GM18868 (cell line): Measurements from ENCODE around the gene PTGES.
"Not testable (repeated sequence)": the region's sequence is repeated elsewhere in the genome, so short reads cannot be mapped to it uniquely, and the experiment has no call there.

Source experiments
- ATAC-seq: cut with Tn5 transposase; IDR thresholded peaks from one replicate; pipeline ENCODE4 v1.9.1; 2021; ENCODE audit warnings: mild to moderate bottlenecking, moderate library complexity; ENCODE audit not compliant: unreplicated experiment

PTGES gene

DNA sequence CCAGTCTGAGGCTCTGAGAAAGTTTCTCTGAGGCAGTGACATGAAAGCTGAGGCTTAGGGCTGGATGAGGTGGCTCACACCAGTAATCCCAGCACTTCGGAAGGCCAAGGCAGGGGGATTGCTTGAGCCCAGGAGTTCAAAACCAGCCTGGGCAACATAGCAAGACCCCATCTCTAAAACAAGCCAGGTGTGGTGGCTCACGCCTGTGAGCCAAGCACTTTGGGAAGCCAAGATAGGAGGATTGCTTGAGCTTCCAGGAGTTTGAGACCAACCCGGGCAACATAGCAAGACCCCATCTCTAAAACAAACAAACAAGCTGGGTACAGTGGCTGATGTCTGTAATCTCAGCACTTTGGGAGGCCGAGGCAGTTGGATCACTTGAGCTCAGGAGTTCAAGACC lies 3.8 kb downstream of the PTGES start:
- ATAC-seq: not testable (repeated sequence)

DNA sequence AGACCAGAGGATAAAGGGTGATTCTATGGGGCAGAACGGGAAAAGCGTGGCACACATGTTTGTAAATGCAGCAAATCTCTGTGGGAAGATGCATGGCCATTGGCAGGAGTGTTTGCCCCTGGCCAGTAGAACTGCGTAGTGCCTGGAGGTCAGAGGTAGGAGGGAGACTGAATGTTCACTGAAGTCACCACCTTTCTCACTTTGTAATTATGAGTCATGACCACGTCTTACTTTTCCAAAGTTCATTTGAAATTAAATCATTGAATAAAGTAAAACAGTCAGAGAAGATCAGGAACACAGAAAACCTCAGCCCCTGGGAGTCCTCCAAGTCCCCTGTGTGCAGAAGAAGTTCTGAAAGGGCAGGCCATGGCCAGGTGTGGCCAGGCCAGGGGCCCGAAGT lies 4.6 kb downstream of the PTGES start:
- no peak for ATAC-seq

DNA sequence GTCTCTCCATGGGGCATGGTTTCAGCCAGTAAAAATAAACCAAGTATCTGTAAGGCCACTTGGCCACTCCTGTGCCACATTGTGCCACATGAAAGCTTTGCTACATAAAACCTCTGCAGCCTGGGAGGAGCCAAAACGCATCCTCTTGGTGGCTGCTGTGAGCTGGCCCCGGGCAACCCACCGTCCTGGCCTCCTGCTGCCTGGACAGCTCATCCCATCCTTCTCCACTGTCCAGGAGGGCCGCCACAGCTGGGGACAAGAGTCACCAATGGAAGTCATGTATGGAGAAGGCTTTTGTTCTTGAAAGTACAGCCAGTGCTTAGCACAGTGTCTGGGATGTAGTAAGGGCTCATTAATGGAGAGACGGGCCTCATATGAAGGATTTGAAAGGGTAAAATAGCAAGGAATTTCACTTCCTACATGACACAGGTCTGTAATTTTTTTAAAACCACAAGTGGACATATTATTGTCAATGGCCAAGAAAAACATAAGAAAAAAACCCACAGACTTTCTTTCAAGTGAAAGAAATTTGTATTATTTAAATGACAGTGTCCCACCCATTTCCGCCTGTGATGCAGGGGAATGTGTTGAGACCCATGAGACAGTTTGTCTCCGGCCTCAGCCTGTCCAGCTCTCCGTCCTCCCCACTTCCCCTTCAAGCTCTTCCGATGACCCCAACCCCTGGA lies 6.6 kb downstream of the PTGES start:
- no peak for ATAC-seq

DNA sequence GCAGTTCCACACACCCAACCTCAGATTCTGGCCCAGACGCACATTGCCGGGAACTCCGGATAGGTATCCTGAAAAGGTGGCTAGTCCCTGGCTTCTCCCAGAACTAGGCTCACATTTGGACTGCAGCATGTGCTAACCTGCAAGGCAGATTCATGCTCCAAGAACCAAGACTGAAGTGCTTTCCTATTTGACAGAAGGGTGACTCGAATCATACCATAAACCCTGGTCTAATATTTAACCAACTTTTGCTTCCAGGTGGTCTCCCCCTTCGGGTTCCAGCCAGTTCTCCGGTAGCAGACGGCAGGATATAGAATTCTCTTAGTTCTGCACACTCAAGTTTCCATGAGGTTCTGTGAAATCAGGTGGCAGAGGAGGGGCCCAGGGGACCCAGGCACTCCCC lies 7.6 kb downstream of the PTGES start:
- ATAC-seq: no peak

DNA sequence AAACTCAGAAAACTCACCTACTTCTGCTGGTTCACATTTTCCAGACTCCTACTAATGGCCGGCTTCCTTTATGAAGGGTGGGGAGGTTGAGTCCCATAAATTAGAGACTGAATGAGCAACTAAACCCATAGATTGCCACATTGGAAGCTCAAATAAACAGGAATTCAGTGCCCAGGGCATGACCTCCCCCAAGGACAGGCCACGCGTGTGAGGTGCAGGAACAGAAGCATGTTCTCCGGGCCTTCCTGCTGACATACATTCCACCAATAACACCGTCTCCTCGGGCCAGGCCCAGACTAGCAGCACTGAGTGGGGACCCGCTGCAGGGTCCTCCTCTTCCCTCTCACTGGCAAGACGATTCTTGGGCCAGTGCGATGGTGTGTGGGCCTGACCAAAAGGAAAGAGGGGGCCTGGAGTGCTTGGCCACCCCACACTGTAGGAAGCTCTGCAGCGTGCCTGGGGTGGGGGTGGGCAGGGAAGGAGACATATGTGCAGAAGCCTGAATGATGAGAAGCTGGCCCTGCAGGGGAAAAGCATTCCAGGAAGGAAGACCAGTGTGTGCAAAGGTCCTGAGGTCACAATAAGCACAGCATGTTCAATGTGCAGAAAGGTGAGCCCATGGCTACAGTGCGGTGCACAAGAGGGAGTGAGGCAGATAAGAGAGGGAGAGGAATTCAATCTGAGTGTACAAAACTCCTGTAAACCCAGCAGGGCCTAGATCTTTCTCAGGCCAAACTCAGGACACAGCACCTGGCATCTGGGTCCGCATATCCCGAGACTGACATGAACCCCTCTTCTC lies 12.0 kb downstream of the PTGES start:
- no peak for ATAC-seq

DNA sequence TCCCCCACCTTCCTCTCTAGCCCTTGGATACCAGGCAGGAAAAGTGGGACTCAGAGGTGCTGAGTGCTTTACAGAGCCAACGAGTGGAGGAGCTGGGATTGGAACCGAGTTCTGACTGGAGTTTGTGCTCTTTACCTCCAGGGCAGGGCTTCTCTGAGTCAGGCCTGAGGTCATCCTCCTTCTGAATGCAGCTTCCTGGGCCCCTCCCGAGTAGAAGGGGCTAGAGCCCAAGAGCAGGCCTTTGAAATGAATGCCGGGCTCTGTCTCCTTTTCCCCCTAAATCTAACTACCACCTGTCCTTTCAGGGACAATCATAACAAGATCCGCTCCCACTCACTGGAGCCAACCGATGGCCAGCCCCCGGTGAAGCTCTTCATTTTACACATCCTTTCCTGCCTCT lies 12.7 kb downstream of the PTGES start:
- no peak for ATAC-seq

DNA sequence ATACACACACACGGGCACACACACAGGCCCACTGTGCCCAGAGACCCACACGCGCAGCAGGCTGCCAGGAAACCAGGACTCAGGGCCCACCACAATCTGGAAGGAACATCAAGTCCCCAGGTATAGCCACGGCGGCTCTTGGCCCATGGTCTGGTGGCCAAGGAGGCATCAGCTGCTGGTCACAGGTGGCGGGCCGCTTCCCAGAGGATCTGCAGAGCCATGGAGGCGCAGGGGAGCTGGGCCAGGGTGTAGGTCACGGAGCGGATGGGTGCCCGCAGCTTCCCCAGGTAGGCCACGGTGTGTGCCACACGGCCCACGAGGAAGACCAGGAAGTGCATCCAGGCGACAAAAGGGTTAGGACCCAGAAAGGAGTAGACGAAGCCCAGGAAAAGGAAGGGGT lies 13.4 kb downstream of the PTGES start:
- ATAC-seq: no peak

DNA sequence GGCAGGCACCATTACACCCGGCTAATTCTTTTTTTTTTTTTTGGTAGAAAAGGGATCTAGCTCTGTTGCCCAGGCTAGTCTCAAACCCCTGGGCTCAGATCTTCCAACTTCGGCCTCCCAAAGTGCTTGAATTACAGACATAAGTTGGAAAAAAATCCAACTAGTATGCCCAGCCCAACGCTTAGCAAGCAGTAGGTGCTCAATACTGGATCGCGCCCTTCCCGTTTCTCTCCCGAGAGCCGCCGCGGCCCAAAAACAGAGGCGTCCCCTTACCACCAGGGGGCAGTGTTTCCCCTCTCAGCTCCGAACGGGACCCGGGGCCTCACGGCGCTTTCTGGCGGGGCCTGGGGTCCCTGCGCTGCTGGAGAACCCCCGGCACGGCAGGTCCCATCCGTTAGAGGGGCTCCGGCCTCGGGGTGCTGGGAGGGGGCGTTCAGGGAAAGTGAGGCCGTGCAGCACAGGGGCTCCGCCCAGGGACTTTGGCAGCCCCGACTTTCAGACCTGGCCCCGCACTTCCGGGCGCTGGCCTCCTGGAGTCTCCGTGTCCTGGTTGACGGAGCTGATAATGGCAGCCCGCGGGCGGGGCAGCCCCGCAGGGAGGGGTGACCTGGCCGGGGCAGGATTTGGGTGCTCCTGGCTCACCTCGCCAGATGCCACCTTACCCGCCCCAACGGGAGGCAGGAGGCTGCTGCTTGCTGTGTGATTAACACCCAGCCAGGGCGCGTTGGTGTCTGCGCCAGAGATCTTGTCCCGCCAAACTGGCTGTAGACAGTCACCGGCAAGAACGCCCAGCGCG lies 15.2 kb downstream of the PTGES start:
- peak; percentile 52 for ATAC-seq

DNA sequence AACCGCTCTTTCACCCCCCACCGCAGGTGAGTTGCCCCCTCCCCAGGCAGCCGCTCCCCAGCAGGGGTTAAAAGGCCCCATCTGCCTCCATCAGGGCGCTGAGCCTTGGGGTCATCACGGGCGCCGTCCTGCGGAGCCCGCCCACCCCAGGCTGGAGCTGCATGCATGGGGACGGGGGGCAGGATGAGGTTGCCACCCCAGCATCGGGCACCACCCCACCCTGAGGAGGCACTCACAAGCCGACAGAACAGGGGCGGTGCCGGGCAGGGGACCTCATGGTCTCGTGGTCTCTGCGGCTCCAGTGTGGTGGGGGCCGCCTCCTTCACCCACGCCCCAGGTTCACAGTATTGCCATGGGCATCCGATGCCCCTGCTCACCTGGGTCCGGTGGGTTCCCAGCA lies 16.5 kb downstream of the PTGES start:
- no peak for ATAC-seq

DNA sequence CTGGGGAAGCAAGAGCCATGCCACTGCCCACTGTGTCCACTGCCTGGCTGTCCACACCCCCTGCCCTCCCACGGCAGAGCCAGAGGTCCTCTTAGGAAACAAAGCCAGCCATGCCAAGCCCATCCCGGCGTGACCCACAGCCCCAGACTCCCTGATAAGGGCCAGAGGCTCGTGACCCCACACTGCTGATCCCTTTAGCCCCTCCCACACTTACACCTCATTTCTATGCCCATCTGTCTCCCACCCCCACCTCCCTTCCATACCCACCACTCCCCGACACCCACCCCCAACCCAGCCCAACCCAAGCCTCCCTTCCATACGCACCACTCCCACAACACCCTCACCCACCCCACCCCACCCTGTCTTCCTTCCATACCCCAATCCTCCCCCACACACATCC lies 17.3 kb downstream of the PTGES start:
- ATAC-seq: no peak

DNA sequence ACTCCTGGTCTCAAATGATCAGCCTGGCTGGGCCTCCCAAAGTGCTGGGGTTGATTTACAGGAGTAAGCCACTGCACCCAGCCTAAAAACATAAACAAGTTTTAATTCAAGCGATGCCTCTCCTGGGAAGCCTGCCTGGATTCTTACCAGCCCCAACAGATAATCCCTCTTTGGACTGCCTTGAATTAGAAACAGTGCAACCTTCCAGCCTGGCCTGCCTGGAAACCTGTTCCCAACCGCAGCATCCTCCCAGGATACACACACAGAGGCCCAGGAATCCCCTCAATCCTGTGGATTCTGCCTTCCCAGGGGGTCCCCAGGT lies 19.2 kb downstream of the PTGES start:
- ATAC-seq: no peak

DNA sequence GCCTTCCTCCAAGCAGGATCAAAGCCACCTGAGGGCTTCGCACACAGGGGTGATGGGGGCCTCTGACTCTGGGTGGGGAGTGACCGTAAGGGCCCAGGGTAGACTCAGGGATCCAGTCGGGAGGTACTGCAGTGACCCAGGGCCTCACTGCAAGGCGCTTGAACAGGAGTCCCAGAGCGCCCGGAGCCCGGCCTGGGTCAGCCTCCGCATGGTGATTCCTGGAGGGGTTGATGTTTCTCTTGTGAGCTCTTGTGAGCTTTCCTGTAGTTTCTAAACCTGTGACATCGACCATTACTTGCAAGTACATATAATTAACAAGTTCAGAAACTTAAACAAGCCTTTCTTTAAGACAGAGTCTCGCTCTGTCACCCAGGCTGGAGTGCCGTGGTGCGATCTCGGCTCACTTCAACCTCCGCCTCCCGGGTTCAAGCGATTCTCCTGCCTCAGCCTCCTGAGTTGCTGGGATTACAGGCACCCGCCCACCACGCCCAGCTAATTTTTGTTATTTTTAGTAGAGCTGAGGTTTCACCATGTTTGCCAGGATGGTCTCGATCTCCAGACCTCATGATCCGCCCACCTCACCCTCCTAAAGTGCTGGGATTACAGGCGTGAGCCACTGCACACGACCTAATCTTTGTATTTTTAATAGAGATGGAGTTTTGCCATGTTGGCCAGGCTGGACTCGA lies 19.8 kb downstream of the PTGES start:
- no peak for ATAC-seq

DNA sequence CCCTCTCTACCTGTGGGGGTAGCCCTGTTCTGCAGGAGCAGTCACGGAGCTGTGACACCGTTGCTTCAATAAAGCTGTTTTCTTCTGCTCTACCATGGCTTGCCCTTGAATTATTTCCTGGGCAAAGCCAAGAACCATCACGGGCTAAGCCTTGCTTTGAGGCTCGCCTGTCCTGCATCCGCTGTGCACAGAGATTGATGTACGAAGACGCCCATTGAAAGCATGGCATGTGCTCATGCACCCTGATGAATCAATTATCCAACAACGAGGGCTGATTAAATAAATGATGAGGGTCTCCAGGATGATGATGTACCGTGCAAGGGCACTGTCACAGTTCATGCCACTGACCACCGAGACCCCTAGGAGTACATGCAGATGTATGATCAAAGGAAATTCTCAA lies 20.7 kb downstream of the PTGES start:
- ATAC-seq: no peak

DNA sequence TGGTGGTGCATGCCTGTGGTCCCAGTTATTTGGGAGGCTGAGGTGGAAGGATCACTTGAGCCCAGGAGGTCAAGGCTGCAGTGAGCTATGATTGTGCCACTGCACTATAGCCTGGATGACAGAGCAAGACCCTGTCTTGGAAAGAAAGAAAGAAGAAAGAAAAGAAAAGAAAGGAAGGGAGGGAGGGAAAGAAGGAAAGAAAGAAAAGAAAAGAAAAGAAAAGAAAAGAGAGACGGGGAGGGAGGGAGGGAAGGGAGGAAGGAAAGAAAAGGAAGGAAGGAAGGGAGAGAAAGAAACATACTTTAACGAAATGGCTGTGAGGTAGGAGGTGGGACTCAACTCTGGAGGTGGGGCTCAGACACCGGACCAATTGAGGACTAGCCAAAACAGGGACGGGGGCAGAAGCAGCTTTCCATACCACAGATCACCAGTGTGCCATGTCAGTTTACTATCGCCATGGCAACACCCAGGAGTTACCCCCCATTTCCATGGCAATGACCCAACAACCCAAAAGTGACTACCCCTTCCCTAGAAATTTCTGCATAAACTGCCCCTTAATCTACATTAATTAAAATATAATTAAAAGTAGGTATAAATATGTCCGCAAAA lies 21.3 kb downstream of the PTGES start:
- ATAC-seq: no peak

DNA sequence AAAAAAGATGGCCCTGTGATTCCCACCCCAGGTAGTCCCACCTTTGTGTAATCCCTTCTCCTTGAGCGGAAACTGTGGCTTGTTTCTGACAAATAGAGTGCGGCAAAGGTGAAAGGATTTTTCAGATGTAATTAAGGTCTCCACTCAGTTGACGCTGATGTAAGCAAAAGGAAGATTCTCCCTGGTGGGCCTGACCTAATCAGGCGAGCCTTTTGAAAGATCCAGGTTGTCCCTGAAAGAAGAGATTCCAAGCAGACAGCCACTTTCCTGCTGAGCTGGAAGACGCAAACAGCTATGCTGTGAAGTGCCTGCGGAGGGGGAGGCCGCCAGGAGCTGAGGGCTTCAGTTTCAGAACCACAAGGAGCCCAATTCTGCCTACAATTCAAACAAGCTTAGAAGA lies 24.1 kb downstream of the PTGES start:
- no peak for ATAC-seq

DNA sequence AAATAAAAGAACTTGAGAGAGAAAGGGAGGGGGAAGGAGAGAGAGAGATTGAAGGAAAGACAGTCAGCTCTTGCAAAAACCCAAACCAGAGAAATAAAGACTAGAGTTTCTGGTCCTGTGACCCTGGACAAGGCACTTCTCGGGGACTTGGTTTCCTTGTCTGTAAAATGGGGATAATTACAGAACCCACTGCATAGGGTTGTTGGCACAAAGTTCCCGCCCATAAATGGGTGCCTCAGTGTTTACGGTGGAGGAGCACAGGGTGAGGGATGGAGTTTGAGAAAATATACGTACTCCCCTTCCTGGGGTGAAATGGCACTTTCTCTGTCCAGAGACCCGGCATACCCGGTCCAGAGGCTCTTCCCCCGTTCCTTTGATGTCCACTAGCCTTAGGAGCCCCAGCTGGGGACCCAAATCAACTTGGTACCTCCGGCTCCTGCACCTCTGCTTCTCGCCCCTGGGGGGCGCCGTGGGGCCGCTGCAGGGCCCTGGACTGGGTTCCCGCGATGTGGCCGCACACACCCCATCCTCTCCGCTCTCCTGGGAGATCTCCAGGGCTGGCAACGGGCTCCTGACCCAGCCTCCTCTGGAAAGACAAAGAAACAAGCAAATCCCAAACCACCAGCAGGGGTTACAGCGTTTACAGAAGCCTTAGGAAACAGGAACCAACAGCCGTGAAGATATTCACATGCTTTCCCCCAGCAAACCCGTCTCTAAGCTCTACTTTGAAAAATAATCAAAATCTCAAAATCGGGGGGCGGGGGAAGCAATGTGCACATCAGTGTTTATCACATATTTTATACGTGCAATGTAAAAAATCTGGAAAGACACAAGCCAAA lies 26.3 kb downstream of the PTGES start:
- no peak for ATAC-seq

DNA sequence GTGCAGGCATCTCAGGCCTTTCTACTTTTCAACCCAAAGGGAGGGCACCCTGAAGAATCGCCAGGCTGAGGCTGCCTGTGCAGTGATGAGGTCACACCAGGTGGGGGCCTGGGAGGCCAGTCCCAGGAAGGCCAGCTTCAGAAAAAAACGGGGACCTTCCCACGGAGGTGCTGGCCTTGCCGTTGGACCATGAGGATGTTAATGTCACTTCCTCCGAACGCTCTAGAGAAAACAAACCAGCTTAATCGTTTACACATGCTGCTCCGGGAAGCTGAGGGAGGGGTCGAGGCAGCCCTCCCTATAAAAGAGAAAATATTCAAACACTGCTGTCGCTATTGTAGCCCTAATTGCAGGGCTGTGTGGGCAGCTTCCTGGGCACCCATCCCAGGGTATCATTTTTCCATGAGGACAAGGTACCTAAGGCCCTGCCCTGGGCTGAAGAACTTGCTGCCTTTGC lies 27.0 kb downstream of the PTGES start:
- ATAC-seq: no peak

DNA sequence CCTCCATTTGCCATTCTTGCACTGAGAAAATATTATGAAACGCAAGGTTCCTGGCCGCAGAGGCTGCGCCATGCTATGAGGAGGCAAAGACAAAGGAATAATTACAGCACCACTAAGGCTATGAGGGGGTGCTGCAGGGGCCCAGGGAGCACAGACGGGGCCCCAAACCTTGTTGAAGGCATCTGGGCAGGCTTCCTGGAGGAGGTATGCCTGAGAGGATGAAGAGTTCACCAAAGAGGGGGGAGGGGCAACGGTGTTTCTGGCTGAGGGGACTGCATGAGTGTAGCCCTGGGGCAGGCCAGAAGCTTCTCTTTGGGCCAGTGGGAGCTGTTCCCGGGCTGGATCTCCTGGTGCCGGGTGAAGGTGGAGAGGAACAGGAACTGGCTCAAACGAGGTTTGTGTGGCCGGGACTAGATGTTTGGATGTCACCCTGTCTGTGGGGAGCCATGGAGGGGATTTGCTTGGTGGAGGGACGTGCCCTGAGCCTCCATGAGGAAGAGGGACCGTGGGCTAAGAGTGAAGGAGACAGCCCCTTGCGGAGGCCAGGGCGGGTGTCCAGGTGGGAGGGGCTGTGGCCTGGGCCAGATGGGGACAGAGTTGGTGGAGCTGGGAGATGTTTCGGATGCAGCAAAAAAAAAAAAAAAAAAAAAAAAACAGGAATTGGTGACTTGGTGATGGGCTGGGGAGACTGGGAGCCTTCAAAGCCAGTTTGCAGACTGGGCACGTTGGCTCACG lies 28.2 kb downstream of the PTGES start:
- ATAC-seq: no peak

DNA sequence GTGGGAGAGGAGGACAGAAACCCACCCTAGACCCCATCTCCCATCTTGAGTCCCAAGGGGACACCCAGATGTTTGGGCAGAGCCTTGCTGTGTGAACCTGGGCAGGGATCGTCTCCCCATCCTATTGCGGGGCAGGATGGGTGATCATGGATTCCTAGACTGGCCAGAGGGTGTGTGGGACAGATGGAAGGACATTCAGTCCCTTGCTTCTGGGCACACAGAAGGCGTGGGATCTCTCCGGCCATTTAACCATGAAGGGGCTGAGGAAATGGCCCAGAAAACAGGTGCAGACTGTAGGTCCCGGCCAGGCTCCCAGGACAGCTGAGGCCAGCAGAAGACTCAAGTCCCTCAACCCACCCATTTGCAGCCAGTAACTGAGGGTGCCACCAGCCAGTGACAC lies 29.9 kb downstream of the PTGES start:
- ATAC-seq: no peak
